Skeletal muscle satellite cell (primary cell): ENCODE results near the gene FAM76A.
A peak's percentile ranks its signal among the peaks of the same experiment; 100 is the strongest.
"Not testable (repeated sequence)": the region's sequence is repeated elsewhere in the genome, so short reads cannot be mapped to it uniquely, and the experiment has no call there.

Experiments
- H3K27me3 ChIP-seq: 2 replicates; pipeline ENCODE4 v1.7.0; 2013; ENCODE audit warnings: low read length; ENCODE audit not compliant: control insufficient read depth, insufficient read depth
- H3K36me3 ChIP-seq: 2 replicates; pipeline ENCODE4 v1.7.0; 2013; ENCODE audit warnings: mild to moderate bottlenecking, control low read depth, low read length; ENCODE audit not compliant: insufficient read depth
- H3K4me1 ChIP-seq: 2 replicates; pipeline ENCODE4 v1.7.0; 2013; ENCODE audit warnings: low read length; ENCODE audit not compliant: control insufficient read depth, insufficient read depth
- H3K4me2 ChIP-seq: 2 replicates; pipeline ENCODE4 v1.7.0; 2013; ENCODE audit warnings: mild to moderate bottlenecking, low read length
- H3K4me3 ChIP-seq: 2 replicates; pipeline ENCODE4 v1.7.0; 2013; ENCODE audit warnings: low read length
- H3K9ac ChIP-seq: 2 replicates; pipeline ENCODE4 v1.7.0; 2013; ENCODE audit warnings: mild to moderate bottlenecking, low read depth, low read length, moderate library complexity
- H3K9me3 ChIP-seq: replicated peaks from 2 replicates; pipeline ENCODE4 v1.7.0; 2013; ENCODE audit warnings: mild to moderate bottlenecking, control low read depth, low read length

The FAM76A gene

DNA sequence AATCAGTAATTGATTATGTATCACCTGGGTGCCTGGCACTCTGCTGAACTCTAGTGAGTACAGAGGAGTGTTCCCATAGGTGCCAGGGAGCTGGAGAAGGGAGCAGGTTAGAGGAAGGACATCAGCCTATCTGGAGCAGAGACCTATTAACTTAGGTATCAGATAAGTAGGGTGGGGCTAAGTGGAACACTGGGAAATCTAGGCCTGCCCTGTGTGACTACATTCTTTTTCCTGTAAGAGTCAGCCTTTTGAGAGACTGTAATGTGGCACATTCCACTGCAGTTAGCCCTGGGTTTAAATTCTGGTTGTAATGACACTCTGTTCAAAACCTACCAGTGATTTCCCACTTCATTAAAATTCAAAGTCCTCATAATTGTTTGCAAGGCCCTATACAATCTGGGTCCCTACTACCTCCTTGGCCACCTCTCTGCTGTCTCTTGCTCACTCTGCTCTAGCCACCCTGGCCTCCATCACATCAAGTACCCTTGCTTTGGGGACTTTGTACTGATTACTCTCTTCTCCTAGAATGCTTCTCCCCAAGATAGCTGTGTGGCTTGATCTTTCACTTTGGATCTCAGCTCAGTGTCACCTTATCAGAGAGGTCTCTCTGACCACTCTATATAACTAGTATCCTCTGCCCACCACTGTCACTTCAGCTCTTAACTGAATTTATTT, 60.2 kb downstream of the FAM76A start:
- Histone ChIP-seq H3K27me3 (no peaks in the 10 kb centered on the region), H3K9me3 (no peaks in the 10 kb centered on the region), H3K4me2 (no peak overlapping the region), H3K36me3 (peaks cover 15% of the 10 kb centered on the region), H3K4me1 (peaks cover 25% of the 10 kb centered on the region), H3K4me3 (no peak overlapping the region), H3K9ac (no peak overlapping the region)

DNA sequence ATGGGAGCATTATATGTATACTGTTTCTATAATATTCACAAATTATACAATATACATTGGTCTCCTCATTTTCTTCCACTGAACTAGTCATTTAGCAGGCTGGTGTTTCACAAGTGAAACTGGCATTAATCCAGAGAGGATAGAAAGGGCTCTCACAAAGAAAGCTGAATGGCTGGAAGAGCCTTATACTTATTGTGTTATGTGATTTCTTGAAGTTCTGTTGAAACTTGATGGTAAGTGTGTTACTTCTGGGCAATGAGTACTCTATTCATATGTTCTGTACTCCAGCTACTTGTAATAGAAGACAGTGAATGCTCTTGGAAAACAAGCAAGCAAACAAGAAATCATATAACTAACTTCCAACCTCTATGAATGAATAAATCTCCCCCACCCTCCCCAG, 62.1 kb downstream of the FAM76A start:
- H3K27me3 ChIP-seq = no peaks in the 10 kb centered on the region
- H3K9me3 ChIP-seq = no peaks in the 10 kb centered on the region
- H3K4me1 ChIP-seq = peaks cover 25% of the 10 kb centered on the region
- H3K9ac ChIP-seq = no peak overlapping the region
- peaks cover 13% of the 10 kb centered on the region for H3K36me3 ChIP-seq
- no peak overlapping the region for H3K4me2 ChIP-seq
- no peak overlapping the region for H3K4me3 ChIP-seq

DNA sequence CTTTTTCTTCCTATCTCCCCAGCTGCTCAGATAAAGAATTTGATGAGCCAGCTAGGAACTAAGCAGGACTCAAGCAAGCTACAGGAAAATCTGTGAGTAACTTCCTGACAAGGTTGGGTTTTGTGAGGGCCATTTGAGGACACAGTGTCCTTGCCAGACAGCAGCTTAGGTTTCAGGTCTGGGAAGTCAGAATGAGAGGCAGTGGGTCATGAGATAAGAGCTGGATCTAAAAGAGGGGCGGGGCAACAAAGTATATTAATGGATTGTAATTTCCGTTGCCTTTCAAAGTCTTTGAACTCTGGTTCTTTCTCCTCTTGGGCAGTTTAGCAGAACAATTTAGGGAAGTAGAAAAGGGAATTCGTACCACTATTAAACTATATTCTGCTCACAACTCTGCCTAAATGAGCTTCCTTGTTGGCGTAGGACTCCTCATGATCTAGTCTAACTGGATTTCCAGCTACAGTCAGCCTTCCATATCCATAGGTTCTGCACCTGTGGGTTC, 63.8 kb downstream of the FAM76A start:
- H3K9me3 ChIP-seq = no peaks in the 10 kb centered on the region
- peak overlapping the region; percentile 40 for H3K9ac ChIP-seq
- H3K27me3 ChIP-seq = no peaks in the 10 kb centered on the region
- no peak overlapping the region for H3K4me3 ChIP-seq
- H3K4me1 ChIP-seq = peaks cover 25% of the 10 kb centered on the region
- H3K36me3 ChIP-seq = peaks cover 25% of the 10 kb centered on the region
- H3K4me2 ChIP-seq = peak overlapping the region; percentile 32

DNA sequence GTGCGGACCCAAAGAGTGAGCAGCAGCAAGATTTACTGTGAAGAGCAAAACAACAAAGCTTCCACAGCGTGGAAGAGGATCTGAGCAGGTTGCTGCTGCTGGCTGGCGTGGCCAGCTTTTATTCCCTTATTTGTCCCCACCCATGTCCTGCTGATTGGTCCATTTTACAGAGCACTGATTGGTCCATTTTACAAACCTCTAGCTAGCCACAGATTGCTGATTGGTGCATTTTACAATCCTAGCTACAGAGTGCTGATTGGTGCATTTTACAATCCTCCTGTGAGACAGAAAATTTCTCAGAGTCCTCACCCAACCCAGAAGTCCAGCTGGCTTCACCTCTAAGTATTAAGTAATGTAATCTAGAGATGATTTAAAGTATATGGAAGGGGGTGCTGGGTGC, 64.5 kb downstream of the FAM76A start:
- not testable (repeated sequence) for H3K27me3 ChIP-seq, H3K4me2 ChIP-seq, H3K9me3 ChIP-seq, H3K4me3 ChIP-seq, H3K9ac ChIP-seq
- peaks cover 27% of the 10 kb centered on the region for H3K4me1 ChIP-seq
- peaks cover 30% of the 10 kb centered on the region for H3K36me3 ChIP-seq

DNA sequence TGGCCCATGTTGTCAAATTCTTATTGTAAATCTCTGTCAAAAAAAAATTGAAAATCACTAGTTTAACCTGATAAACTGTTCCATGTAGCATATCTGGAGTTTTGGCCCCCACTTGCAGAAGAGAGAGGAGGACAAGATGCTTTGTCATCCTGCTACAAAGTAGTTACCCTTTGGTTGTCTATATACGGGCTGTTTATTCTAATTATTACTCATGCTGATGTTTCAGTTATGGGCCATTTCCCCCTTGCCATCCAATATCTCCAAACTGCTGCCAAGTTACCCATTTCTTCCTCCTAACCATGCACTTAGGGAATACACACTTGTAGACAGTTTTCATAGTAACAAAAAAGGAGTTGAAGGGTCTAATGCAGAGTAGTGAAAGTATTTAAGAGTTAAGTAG, 69.8 kb downstream of the FAM76A start:
- no peak overlapping the region for H3K4me3 ChIP-seq
- no peak overlapping the region for H3K4me2 ChIP-seq
- H3K36me3 ChIP-seq = peaks cover 62% of the 10 kb centered on the region
- no peak overlapping the region for H3K9ac ChIP-seq
- H3K9me3 ChIP-seq = no peaks in the 10 kb centered on the region
- H3K27me3 ChIP-seq = no peaks in the 10 kb centered on the region
- H3K4me1 ChIP-seq = peaks cover 4% of the 10 kb centered on the region

DNA sequence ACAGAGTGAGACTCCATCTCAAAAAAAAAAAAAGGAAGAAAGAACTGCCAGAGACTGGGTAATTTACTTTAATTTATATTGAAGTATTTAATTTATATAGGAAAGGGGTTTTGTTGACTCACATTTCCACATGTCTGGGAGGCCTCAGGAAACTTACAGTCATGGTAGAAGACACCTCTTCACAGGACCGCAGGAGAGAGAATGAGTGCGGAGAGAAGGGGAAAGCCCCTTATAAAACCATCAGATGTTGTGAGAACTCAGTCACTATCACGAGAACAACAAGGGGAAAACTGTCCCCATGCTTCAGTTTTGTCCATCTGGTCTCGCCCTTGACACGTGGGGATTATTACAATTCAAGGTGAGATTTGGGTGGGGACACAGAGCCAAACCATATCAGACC, 79.0 kb downstream of the FAM76A start:
- H3K9me3 ChIP-seq = no peaks in the 10 kb centered on the region
- peaks cover 52% of the 10 kb centered on the region for H3K36me3 ChIP-seq
- H3K4me3 ChIP-seq = no peak overlapping the region
- no peak overlapping the region for H3K9ac ChIP-seq
- H3K4me2 ChIP-seq = no peak overlapping the region
- no peaks in the 10 kb centered on the region for H3K27me3 ChIP-seq
- H3K4me1 ChIP-seq = no peaks in the 10 kb centered on the region

DNA sequence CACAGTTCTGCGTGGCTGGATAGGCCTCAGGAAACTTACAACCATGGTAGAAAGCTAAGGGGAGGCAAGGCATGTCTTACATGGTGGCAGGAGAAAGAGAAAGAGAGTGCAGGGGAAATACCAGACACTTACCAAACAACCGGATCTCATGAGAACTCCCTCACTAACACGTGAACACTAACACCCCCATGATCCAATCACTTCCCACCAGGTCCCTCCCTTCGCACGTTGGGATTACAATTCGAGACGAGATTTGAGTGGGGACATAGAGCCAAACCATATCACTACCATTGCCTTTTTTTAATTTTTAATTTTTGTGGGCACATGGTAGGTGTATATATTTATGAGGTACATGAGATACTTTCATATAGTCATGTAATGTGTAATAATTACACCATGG, 81.0 kb downstream of the FAM76A start:
- no peak overlapping the region for H3K4me2 ChIP-seq
- H3K9ac ChIP-seq = no peak overlapping the region
- H3K36me3 ChIP-seq = peaks cover 46% of the 10 kb centered on the region
- no peaks in the 10 kb centered on the region for H3K27me3 ChIP-seq
- H3K9me3 ChIP-seq = no peaks in the 10 kb centered on the region
- no peaks in the 10 kb centered on the region for H3K4me1 ChIP-seq
- H3K4me3 ChIP-seq = no peak overlapping the region

DNA sequence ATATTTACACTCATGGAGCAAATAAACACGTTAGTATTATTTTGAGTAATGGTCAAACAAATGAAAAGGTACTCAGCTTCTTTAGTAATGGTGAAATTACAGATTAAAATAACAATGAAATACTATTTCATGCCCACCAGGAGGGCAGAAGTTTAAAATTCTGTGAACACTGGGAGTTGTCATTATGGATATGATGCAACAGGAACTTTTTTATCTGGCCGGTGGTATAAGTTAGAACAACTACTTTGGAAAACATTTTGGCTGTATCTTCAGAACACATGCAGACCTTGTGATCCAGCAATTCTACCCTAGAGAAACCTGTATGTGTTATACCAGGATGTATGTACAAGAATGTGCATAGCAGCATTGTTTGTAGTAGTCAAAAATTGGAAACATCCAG, 81.6 kb downstream of the FAM76A start:
- Histone ChIP-seq H3K27me3 (no peaks in the 10 kb centered on the region), H3K4me1 (no peaks in the 10 kb centered on the region), H3K9me3 (no peaks in the 10 kb centered on the region), H3K9ac (no peak overlapping the region), H3K36me3 (peaks cover 45% of the 10 kb centered on the region), H3K4me3 (no peak overlapping the region), H3K4me2 (no peak overlapping the region)

DNA sequence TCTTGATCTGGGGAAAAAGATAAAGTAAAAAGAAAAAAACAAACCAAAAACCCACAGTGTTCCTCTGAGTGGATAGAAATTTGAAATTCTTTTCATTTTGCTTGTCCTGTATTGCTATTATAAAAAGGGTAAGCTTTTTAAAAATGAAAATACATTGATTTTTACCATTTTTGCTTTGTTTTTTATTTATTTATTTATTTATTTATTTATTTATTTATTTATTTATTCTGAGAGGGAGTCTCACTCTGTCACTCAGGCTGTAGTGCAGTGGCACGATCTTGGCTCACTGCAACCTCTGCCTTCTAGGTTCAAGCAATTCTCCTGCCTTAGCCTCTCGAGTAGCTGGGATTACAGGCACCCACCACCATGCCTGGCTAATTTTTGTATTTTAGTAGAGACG, 82.4 kb downstream of the FAM76A start:
- H3K9ac ChIP-seq, H3K4me3 ChIP-seq, H3K4me2 ChIP-seq, H3K4me1 ChIP-seq, H3K9me3 ChIP-seq, H3K27me3 ChIP-seq: not testable (repeated sequence)
- H3K36me3 ChIP-seq = peaks cover 45% of the 10 kb centered on the region

DNA sequence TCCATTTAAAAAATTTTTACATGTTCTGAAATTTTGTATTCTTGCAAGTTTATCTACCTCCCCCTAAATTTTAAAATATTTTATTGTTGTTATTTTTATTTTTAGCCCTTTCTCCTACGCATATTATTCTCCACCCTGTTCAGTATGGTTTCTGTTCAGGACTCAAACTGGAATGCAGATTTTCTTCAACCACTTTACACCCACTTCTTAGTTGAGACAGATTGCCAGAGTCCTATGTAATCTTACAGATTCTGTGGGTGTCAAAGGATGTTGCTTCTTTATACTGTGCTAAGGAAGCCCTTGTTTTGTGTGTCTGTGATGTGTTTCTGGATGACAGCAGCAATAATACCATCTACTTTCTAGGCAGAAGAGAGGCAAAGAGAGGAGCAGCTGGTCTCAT, 84.1 kb downstream of the FAM76A start:
- H3K4me1 ChIP-seq = no peaks in the 10 kb centered on the region
- H3K4me2 ChIP-seq = no peak overlapping the region
- H3K36me3 ChIP-seq = peaks cover 51% of the 10 kb centered on the region

DNA sequence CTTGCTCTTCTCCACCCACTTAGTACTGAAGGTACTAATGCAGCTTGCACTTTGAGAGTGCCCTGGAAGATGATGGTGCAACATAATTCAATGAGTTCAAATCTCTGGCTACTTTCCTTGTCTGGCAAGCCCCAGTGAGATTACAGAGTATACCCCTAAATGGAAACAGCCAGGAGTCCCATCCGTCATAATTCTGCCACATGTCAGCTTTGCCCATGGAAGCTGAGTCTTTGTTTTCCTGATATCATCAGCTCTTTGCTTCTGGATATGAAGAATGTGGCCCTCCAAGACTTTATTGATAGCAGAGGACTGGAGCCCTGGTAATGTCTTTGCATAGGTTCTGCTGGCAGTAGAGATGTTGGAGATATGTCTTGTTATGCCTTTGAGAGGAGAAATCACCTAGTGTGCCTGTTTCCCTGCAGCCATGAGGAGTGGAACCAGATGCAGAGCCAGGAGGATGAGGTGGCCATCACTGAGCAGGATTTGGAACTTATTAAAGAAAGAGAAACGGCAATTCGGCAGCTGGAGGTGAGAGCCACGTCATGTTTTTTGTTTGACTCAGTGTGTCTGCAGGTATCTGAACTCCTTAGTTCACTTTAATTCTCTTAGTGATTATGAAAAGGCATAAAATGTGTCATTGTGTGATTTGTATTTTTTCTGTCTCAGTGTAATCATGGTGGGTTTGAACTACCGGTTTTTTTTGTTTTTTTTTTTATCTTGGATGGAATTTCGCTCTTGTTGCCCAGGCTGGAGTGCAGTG, 86.2 kb downstream of the FAM76A start:
- Histone ChIP-seq H3K27me3 (no peaks in the 10 kb centered on the region), H3K4me2 (no peak overlapping the region), H3K4me3 (no peak overlapping the region), H3K9me3 (no peaks in the 10 kb centered on the region), H3K4me1 (no peaks in the 10 kb centered on the region), H3K36me3 (peaks cover 41% of the 10 kb centered on the region), H3K9ac (no peak overlapping the region)

More for the DNA sequence above, 84.1 kb downstream of the FAM76A start:
- Histone ChIP-seq H3K9ac (no peak overlapping the region), H3K9me3 (no peaks in the 10 kb centered on the region), H3K27me3 (no peaks in the 10 kb centered on the region), H3K4me3 (no peak overlapping the region)
